Endometrium (tissue), 2 donors: ENCODE data around the gene UIMC1.

Experiments used
- FAIRE-seq: peaks from 2 replicates; lab custom pipeline; 2012; peaks lifted over from hg19 to GRCh38; lab: Jason Lieb, UNC
- donor health status: control.
- donor health status: control.

The UIMC1 gene

GRCh38 chr5:176952531-176953193 lies 53.9 kb downstream of the UIMC1 start:
- FAIRE-seq = no peak

- FAIRE-seq = no peak
Measured at GRCh38 chr5:176948458-176948857, 58.1 kb downstream of the UIMC1 start.

- no peak for FAIRE-seq
Measured at GRCh38 chr5:176947847-176948246, 58.7 kb downstream of the UIMC1 start.

- no peak for FAIRE-seq
Measured at GRCh38 chr5:176944268-176944667, 62.3 kb downstream of the UIMC1 start.

GRCh38 chr5:176943816-176944215 lies 62.8 kb downstream of the UIMC1 start:
- FAIRE-seq = no peak

- FAIRE-seq = no peak
Measured at GRCh38 chr5:176941951-176942350, 64.6 kb downstream of the UIMC1 start.

- FAIRE-seq = no peak
Measured at GRCh38 chr5:176938472-176938871, 68.1 kb downstream of the UIMC1 start.

GRCh38 chr5:176935017-176935416 lies 71.6 kb downstream of the UIMC1 start:
- no peak for FAIRE-seq

- no peak for FAIRE-seq
Measured at GRCh38 chr5:176934309-176934930, 72.2 kb downstream of the UIMC1 start.

GRCh38 chr5:176929654-176930053 lies 76.9 kb downstream of the UIMC1 start:
- no peak for FAIRE-seq

GRCh38 chr5:176927562-176927961 lies 79.0 kb downstream of the UIMC1 start:
- FAIRE-seq = no peak

- FAIRE-seq = no peak
Measured at GRCh38 chr5:176922817-176923216, 83.8 kb downstream of the UIMC1 start.

GRCh38 chr5:176921714-176922113 lies 84.9 kb downstream of the UIMC1 start:
- FAIRE-seq = no peak

- no peak for FAIRE-seq
Measured at GRCh38 chr5:176918613-176919012, 88.0 kb downstream of the UIMC1 start.

- no peak for FAIRE-seq
Measured at GRCh38 chr5:176916337-176916736, 90.2 kb downstream of the UIMC1 start.

- FAIRE-seq = no peak
Measured at GRCh38 chr5:176915906-176916305, 90.7 kb downstream of the UIMC1 start.

- no peak for FAIRE-seq
Measured at GRCh38 chr5:176912115-176912514, 94.5 kb downstream of the UIMC1 start.

GRCh38 chr5:176908675-176909368 lies 97.8 kb downstream of the UIMC1 start:
- no peak for FAIRE-seq

- no peak for FAIRE-seq
Measured at GRCh38 chr5:176906796-176907195, 99.8 kb downstream of the UIMC1 start.

- FAIRE-seq = no peak
Measured at GRCh38 chr5:176906126-176906525, 100.5 kb downstream of the UIMC1 start.

- FAIRE-seq = no peak
Measured at GRCh38 chr5:176904276-176904675, 102.3 kb downstream of the UIMC1 start.

- no peak for FAIRE-seq
Measured at GRCh38 chr5:176902911-176903664, 103.5 kb downstream of the UIMC1 start.
